ENCODE results near the gene DNAJC11.

GRCh38 chr1:6638226-6638625 is 63.4 kb downstream of the DNAJC11 start:
- no peak for TF ChIP-seq POLR2A (IDR thresholded peaks at IDR 0.05)
- no peak for TF ChIP-seq CTCF (IDR thresholded peaks at IDR 0.05)
